ENCODE results near the gene SENP5. TPM values are rescaled to one million over a fixed set of nuclear protein-coding genes. Genes with fewer than 3 reads are reported as not detected.
"Not testable (repeated sequence)": the region's sequence is repeated elsewhere in the genome, so short reads cannot be mapped to it uniquely, and the experiment has no call there.

Gene SENP5
- 25.3 and 30.2 TPM in 2 replicates for total RNA-seq (2014; rRNA removed; shearing (Covaris generic))

GRCh38 chr3:196867507-196868296 lies at the start of gene SENP5:
TSS of gene SENP5 (plus strand) at chr3:196867920. CDS start at chr3:196885182, 17,262 bp downstream.
- DNase-seq, result peak; percentile 98
- H3K36me3 ChIP-seq (replicated peaks; ENCODE audit: control insufficient read depth, insufficient read depth, low read length), result no peaks in the 10 kb centered on the region
- no peaks in the 10 kb centered on the region for H3K27me3 ChIP-seq (ENCODE audit: control insufficient read depth, insufficient read depth, low read length)
- H3K4me3 ChIP-seq (ENCODE audit: insufficient read depth, low read depth, low read length), result peak within 1 kb of the TSS; percentile 94

- no peak for DNase-seq
- H3K27me3 ChIP-seq (ENCODE audit: control insufficient read depth, insufficient read depth, low read length), result no peaks in the 10 kb centered on the region
- H3K36me3 ChIP-seq (replicated peaks; ENCODE audit: control insufficient read depth, insufficient read depth, low read length), result peaks cover 28% of the 10 kb centered on the region
- no peak overlapping the region for H3K4me3 ChIP-seq (ENCODE audit: insufficient read depth, low read depth, low read length)
Measured at GRCh38 chr3:196821806-196822355, 45.8 kb upstream of the SENP5 start.

GRCh38 chr3:196829651-196830050 lies 38.1 kb upstream of the SENP5 start:
- DNase-seq; H3K4me3 ChIP-seq (ENCODE audit: insufficient read depth, low read depth, low read length); H3K36me3 ChIP-seq (replicated peaks; ENCODE audit: control insufficient read depth, insufficient read depth, low read length); H3K27me3 ChIP-seq (ENCODE audit: control insufficient read depth, insufficient read depth, low read length): not testable (repeated sequence)

GRCh38 chr3:196835086-196835485 lies 32.6 kb upstream of the SENP5 start:
- H3K27me3 ChIP-seq (ENCODE audit: control insufficient read depth, insufficient read depth, low read length), result no peaks in the 10 kb centered on the region
- DNase-seq, result no peak
- H3K36me3 ChIP-seq (replicated peaks; ENCODE audit: control insufficient read depth, insufficient read depth, low read length), result peaks cover 3% of the 10 kb centered on the region; the same call in 1 of the 2 replicates
- no peak overlapping the region for H3K4me3 ChIP-seq (ENCODE audit: insufficient read depth, low read depth, low read length)

- H3K36me3 ChIP-seq (replicated peaks; ENCODE audit: control insufficient read depth, insufficient read depth, low read length); DNase-seq; H3K27me3 ChIP-seq (ENCODE audit: control insufficient read depth, insufficient read depth, low read length); H3K4me3 ChIP-seq (ENCODE audit: insufficient read depth, low read depth, low read length): not testable (repeated sequence)
Measured at GRCh38 chr3:196836626-196837025, 31.1 kb upstream of the SENP5 start.

- DNase-seq, result peak; percentile 82
- H3K4me3 ChIP-seq (ENCODE audit: insufficient read depth, low read depth, low read length), result no peak overlapping the region
- H3K36me3 ChIP-seq (replicated peaks; ENCODE audit: control insufficient read depth, insufficient read depth, low read length), result no peaks in the 10 kb centered on the region
- no peaks in the 10 kb centered on the region for H3K27me3 ChIP-seq (ENCODE audit: control insufficient read depth, insufficient read depth, low read length)
Measured at GRCh38 chr3:196837819-196838420, 29.8 kb upstream of the SENP5 start.

GRCh38 chr3:196839351-196839750 lies 28.4 kb upstream of the SENP5 start:
- not testable (repeated sequence) for H3K36me3 ChIP-seq (replicated peaks; ENCODE audit: control insufficient read depth, insufficient read depth, low read length); H3K4me3 ChIP-seq (ENCODE audit: insufficient read depth, low read depth, low read length); DNase-seq; H3K27me3 ChIP-seq (ENCODE audit: control insufficient read depth, insufficient read depth, low read length)

- no peaks in the 10 kb centered on the region for H3K36me3 ChIP-seq (replicated peaks; ENCODE audit: control insufficient read depth, insufficient read depth, low read length)
- H3K27me3 ChIP-seq (ENCODE audit: control insufficient read depth, insufficient read depth, low read length), result no peaks in the 10 kb centered on the region
- H3K4me3 ChIP-seq (ENCODE audit: insufficient read depth, low read depth, low read length), result no peak overlapping the region
- DNase-seq, result no peak
Measured at GRCh38 chr3:196842567-196843434, 24.9 kb upstream of the SENP5 start.

- no peak for DNase-seq
- no peaks in the 10 kb centered on the region for H3K27me3 ChIP-seq (ENCODE audit: control insufficient read depth, insufficient read depth, low read length)
- no peaks in the 10 kb centered on the region for H3K36me3 ChIP-seq (replicated peaks; ENCODE audit: control insufficient read depth, insufficient read depth, low read length)
- H3K4me3 ChIP-seq (ENCODE audit: insufficient read depth, low read depth, low read length), result no peak overlapping the region
Measured at GRCh38 chr3:196843435-196844110, 24.1 kb upstream of the SENP5 start.

- not testable (repeated sequence) for H3K36me3 ChIP-seq (replicated peaks; ENCODE audit: control insufficient read depth, insufficient read depth, low read length); H3K4me3 ChIP-seq (ENCODE audit: insufficient read depth, low read depth, low read length); DNase-seq; H3K27me3 ChIP-seq (ENCODE audit: control insufficient read depth, insufficient read depth, low read length)
Measured at GRCh38 chr3:196844235-196845219, 23.2 kb upstream of the SENP5 start.

- not testable (repeated sequence) for H3K27me3 ChIP-seq (ENCODE audit: control insufficient read depth, insufficient read depth, low read length); H3K4me3 ChIP-seq (ENCODE audit: insufficient read depth, low read depth, low read length); H3K36me3 ChIP-seq (replicated peaks; ENCODE audit: control insufficient read depth, insufficient read depth, low read length); DNase-seq
Measured at GRCh38 chr3:196848375-196848774, 19.3 kb upstream of the SENP5 start.

GRCh38 chr3:196849180-196849741 lies 18.5 kb upstream of the SENP5 start:
- Histone ChIP-seq H3K27me3 (ENCODE audit: control insufficient read depth, insufficient read depth, low read length) (no peaks in the 10 kb centered on the region), H3K36me3 (replicated peaks; ENCODE audit: control insufficient read depth, insufficient read depth, low read length) (no peaks in the 10 kb centered on the region), H3K4me3 (ENCODE audit: insufficient read depth, low read depth, low read length) (no peak overlapping the region)
- no peak for DNase-seq

GRCh38 chr3:196863000-196863399 lies 4.7 kb upstream of the SENP5 start:
- not testable (repeated sequence) for H3K27me3 ChIP-seq (ENCODE audit: control insufficient read depth, insufficient read depth, low read length); DNase-seq; H3K36me3 ChIP-seq (replicated peaks; ENCODE audit: control insufficient read depth, insufficient read depth, low read length); H3K4me3 ChIP-seq (ENCODE audit: insufficient read depth, low read depth, low read length)
